Measurements from ENCODE around the gene PGS1.

DNA sequence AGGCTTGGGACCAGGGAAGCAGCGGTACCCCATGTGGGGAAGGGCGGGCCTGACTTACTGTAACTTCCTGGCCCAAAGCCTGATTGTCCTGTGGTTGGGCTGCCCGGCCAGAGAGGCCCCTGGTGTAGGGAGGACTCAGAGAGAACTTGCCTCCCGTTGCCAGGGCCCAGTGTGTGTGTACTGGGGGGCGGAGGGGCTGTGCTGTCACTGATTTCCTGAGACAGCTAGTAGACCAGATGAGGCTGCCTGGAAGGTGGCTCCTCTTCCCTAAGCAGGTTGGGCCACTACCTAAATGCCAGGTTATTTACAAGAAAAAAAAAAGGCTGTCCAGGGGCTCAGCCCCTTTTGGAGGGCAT, 35.3 kb upstream of the PGS1 start:
- TF ChIP-seq CTCF (IDR thresholded peaks at IDR 0.05) (no peak), POLR2A (IDR thresholded peaks at IDR 0.05) (no peak)
